Raji (cell line): ENCODE results near the gene SKP2.

ENCODE experiments used
- POLR2A ChIP-seq: IDR thresholded peaks from 2 replicates; pipeline ENCODE4 v1.6.1; 2011; ENCODE audit warnings: low read depth, low read length, control low read depth; ENCODE audit not compliant: insufficient read depth

Gene SKP2

DNA sequence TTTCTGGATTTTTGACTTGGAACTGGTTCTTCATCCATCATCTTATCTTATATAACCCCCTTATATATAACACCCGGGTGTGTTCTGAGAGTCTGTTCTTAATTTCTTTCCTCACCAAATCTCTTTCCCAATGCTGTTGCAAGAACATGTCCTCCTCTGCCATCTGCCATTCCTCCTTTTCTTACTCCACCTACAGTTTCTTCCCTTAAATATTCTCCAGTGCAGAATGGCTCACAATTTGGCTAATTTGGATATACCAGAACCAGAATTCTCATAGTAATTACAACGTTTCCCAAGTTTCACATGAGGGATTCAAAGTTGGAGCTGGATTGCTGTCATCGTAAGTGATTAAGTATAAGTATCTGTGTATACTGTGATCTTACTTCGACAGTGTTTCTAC lies 28.0 kb downstream of the SKP2 start:
- no peak for TF ChIP-seq POLR2A

DNA sequence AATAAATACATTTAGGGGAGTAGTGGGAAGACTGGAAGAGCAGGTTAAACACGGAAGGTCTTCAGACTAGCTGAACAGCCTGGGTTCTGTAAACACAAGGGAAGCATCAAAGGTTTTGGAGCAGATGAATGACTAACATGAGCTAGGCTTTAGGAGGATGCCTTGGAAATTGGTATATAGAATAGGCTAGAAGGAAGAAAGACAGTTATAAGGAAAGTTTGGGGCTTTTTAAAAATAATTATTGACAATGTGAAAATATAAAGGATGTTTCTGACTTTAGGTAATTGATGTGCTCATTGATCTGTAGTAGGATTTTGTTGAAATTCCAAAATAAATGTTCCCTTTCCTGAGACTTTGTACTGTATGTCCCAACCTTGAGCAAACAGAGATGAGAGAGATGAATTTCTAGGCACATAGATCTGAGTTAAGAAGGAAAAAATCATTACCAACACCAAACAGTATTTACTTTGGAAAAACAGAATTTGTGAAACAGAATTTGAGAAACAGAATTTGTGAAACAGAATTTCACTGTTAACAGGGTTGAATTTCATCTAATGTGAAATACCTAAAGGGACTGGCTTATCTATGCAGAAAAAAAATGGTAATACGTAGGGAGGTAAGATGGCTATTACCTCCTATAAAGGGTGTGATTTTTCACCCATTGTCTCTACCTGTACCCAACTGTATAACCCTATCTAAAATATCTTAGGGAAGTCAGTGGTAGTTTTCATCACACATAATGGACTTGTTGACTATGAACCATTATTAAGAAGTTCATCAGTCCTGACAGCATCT lies 28.8 kb downstream of the SKP2 start:
- no peak for TF ChIP-seq POLR2A

DNA sequence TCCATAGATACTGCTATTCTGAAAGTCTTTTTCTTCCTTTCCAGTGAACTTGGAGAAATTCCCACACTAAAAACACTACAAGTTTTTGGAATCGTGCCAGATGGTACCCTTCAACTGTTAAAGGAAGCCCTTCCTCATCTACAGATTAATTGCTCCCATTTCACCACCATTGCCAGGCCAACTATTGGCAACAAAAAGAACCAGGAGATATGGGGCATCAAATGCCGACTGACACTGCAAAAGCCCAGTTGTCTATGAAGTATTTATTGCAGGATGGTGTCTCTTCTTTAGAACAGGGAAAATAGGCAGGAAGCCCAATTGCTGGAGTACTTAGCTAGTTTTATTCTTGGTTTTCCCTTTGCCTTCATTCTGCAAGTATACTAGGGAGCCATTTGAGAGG lies 29.9 kb downstream of the SKP2 start:
- TF ChIP-seq POLR2A = no peak

DNA sequence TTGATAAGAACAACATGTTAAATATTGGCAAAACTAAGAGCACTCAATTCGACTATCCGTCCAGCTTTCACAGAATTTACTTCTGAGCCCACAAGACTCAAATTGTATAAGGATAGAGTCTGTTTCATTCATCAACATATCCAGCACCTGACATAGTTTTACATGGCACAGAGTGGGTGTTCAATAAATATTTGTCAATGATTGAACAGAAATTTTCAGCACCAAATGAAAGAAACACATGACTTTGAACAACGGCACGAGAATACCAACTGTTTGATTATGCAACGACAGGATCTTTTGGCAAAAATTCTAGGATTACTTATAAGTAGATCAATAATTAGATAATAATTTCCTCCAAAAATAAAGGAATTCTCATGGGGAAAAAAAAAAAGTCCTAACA lies 41.8 kb downstream of the SKP2 start:
- no peak for TF ChIP-seq POLR2A

DNA sequence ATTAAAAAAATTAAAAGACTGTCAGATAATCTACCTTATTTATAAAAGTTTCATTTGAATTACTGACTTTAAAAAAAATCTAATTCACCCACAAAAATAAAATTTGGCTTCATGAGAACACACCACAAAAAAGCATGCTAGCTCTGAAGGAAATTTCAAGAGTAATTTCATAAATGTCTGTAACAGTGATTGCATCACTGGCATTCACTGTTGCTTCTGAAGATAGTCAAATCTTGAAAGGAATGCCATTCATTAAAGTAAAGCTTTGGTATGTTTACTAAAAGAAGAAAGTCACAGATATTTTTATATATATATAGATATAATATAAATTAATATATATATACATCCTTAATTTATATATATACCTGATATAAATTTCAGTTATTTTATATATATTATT lies 46.4 kb downstream of the SKP2 start:
- TF ChIP-seq POLR2A = no peak

DNA sequence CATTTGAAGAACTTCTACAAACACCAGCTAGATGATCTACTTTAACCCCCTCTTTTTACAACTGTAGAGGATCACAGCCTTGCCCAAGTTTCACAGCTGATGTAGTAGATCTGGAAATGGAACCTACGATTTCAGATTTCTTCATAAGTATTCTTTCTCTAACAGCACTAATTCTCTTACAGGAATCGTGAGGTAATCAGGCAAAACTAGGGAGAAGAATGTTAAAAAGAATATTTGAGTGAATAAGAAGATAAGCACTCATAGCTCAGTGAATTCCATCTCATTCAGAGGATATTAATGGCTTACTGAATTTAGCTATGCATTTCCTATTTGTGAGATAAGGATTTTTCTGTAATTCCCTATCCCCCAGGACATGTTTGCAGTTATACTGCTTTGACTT lies 47.7 kb downstream of the SKP2 start:
- TF ChIP-seq POLR2A = no peak

DNA sequence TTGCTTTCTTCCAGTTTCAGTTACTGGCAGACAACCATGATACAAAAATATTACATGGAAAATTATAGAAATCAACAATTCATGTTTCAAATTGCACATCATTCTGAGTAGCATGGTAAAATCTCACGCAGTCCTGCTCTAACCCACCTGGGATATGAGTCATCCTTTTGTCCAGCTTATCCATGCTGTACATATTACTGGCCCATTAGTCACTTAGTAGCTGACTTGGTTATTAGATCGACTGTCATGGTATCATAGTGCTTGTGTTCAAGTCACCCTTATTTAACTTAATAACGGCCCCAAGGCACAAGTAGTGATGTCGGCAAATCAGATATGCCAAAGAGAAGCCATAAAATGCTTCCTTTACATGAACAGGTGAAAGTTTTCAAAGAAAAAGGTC lies 48.6 kb downstream of the SKP2 start:
- no peak for TF ChIP-seq POLR2A

DNA sequence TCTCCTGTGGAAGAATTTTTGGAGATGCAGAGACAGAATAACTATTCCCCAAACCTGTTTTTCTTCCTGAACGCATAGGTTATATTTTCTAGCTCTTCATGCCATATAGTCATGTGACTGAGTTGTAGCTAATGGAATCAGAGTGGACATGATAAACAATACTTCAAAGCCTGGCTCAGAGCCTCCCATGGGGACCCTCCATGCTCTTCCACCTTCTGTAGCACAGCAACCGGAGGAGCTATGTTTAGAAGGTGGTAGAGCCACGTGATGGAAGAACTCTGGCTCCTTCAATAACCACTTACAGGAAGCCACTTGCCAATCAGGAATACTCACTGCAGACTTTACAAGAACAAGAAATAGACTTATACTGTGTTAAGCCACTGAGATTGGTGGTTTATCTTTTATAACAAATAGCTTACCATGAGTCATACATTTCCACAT lies 50.6 kb downstream of the SKP2 start:
- no peak for TF ChIP-seq POLR2A

DNA sequence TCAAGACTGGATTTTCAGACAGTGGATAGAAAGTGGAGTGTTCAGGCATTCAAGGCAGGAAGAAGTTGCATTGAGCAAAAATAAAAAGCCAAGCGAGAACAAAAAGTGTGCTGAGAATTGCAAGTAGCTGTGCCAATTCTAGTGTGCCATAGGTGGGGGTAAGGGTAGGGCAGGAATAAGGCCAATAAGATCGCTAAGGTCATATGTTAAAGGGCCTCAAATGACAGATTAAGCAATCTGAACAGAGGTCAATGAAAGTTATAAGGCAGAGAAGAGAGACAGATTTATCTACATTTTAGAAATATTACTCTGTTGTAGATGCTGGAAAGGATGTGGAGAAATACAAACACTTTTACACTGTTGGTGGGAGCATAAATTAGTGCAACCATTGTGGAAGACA lies 53.4 kb downstream of the SKP2 start:
- no peak for TF ChIP-seq POLR2A

DNA sequence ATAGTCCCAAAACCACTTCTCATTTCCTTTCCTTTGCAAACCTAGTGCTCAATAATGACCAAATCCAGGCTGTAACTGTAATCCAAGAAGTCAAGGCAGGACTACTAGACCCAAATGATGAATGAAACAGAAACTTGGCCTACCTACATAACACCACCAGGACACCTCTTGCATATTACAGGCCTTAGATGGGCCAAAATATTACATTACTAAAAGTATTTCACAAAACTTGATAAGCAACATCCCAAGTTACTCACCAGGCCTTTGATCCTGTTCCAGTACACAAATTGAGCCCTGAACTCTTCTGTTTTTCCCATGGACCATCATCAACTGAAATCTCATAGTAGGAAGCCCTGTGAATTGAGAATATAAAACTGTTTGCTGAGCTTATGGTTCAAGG lies 55.0 kb downstream of the SKP2 start:
- TF ChIP-seq POLR2A = no peak

DNA sequence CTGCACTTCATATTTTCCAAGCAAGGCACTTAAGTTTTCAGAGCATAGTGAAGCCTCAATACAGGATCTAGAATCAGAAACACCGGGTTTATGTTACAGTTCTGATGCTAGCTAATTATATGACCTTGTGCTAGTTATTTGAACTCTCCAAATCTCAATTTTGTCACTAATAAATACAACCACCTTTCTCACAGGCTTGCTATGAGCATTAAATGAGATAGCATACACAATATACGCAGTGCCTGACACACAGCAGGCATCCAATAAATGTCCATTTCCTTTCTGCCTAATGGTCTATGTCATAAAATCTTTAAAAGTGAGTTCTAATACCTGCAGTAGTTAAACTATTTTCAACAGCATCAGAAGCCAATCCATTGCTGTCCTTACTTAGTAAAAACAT lies 56.9 kb downstream of the SKP2 start:
- TF ChIP-seq POLR2A = no peak

DNA sequence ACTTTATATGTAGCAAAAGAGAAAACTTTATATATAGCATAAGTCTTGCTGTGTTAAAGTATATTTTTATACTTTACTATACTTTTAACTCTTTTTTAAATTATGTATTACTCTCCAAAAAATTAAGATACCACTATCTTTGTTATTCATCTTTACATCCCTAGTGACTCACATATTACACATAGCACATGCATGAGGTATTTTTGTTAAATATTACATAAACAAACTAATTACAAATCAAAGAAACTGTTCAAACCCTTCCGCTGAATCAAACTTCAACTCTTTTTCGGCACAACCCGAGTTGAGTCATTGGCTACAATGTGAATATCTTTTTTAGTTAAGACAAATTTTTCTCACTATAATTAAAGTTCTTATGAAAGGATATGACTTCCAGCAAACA lies 57.8 kb downstream of the SKP2 start:
- TF ChIP-seq POLR2A = no peak

DNA sequence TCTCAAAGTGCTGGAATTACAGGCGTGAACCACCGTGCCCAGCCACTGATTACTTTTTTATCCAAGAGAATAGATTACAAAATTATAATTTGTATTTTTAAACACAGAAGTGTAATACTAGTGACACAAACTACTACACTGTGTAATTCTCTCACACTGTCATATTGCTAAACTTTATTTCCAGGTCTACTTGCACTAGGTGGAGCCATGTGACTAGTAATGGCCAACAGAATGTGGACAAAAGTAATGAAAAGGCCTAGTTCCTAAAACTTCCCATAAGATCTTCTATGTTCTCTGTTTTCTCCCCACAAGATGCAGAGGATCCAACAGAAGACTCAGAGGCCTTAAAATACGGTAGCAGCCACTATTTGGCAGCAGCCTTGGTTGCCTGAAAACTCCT lies 62.5 kb downstream of the SKP2 start:
- no peak for TF ChIP-seq POLR2A

DNA sequence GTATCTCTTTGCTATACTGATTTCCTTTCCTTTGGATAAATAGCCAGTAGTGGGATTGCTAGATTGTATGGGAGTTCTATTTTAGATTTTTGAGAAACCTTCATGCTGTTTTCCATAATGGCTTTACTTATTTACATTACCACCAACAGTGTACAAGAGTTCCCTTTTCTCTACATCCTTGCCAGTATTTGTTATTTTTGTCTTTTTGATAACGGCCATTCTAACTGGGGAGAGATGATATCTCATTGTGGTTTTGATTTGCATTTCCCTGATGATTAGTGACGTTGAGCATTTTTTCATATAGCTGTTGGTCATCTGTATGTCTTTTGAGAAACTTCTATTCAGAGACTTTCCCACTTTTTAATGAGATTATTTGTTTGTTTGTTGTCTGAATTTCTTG lies 64.0 kb downstream of the SKP2 start:
- TF ChIP-seq POLR2A = no peak

DNA sequence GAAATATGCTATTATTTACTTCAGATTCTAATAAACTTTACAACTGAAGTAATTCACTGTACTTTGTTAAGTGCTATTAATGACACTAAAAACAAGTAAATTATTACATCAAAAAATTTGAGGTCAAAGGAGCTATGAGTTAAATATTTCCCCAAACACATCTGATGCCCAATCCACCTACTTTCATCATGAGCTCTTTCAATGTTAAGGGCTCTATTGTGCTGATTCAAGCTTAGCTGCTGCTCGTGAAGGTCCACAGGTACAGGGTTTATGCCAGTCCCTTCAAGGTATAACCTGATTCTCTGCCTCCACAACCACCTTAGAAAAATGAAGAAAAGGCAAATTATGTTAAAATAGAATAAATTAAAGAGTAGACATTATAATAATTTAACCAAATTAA lies 65.7 kb downstream of the SKP2 start:
- TF ChIP-seq POLR2A = no peak

DNA sequence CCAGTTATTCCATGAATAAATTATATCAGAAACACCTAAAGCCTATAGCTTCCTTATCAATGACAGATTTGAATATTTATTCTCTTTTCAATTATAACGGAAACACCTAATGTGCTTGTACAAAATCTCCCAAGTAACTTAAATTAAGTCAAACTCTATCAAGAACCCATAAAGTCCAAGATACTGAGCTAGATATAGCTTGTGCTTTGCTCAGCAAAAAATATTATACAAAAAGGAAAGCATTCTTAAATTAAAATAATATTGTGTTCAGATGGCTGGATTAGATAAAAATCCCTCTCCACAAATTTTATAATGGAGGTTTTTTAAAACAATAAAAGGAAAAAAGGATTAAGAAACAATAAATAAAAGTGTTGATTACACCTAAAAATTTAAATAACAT lies 66.1 kb downstream of the SKP2 start:
- no peak for TF ChIP-seq POLR2A

DNA sequence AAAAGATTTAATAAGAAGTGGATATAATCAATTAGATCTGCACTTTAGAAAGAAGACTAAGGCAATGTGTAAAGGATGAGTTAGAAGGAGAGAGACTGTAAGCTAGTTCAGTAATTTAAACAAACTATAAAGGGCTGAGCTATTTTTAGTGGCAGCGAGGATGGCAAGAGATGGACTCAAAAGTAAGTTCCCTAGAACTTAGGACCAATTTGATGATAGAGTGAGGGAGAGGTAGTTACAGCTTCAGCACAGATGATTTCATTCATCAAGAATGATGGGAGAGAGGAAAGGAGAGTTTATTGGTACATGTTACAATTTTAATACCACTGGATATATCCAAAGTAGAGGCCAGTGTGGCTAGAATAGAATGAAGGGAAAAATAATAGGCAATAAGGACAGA lies 70.7 kb downstream of the SKP2 start:
- no peak for TF ChIP-seq POLR2A

DNA sequence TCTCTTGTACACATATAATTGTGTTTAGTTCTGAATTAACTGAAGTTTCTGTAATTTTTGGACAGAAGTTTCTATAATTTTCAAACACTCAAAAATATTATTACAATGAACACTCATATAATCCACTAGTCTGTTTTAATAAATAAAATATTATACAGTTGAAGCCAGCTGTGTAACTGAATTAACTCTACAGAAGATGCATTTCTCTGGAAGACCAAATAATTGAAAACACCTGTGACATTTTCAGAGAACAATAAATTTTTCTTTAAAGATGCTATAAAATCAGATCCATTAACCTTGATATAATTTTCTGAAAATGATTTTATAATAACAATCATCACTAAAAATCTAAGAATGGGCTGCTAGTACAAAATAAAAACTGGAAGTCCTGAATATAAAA lies 75.1 kb downstream of the SKP2 start:
- no peak for TF ChIP-seq POLR2A

DNA sequence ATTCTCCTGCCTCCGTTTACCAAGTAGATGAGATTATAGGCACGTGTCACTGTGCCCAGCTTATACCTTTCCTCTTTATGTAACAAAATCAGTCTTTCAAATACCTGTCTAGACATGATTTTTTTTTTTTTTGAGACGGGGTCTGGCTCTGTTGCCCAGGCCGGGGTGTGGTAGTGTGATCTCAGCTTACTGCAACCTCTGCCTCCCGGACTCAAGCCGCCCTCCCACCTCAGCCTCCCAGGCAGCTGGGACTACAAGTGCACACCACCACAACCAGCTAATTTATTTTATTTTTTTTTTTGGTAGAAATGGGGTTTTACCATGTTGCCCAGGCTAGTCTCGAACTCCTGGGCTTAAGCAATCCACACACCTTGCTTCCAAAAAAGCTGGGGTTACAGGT lies 76.6 kb downstream of the SKP2 start:
- TF ChIP-seq POLR2A = no peak
